Endothelial cell of umbilical vein (primary cell): ENCODE measurements around the gene TAS1R1. TPM values are rescaled to one million over a fixed set of nuclear protein-coding genes. Genes with fewer than 3 reads are reported as not detected.

Experiments used
- BruUV-seq: library from RNA; stranded (reverse); fragments of 400-500 nt; replicated peaks from 2 replicates; lab custom pipeline; 2021; lab: Mats Ljungman, UMichigan
- CTCF ChIA-PET: fragments of 300-600, 350-600 bp; sonication (Branson Sonifier 250); formaldehyde crosslinking; loops from one replicate; lab custom pipeline; 2021; ENCODE audit warnings: antibody characterized with exemption, inconsistent platforms; lab: Charles Lee
- POLR2A ChIA-PET: fragments of 300-600, 350-600 bp; sonication (Branson Sonifier 250); formaldehyde crosslinking; loops from one replicate; lab custom pipeline; 2021; ENCODE audit warnings: antibody characterized with exemption, inconsistent platforms; lab: Charles Lee
- DNase-seq: peaks from one replicate; pipeline ENCODE4 v3.0.0-alpha.2; 2011; ENCODE audit warnings: low read depth, low spot score
- FAIRE-seq: peaks from 2 replicates; lab custom pipeline; 2011; peaks lifted over from hg19 to GRCh38; lab: Jason Lieb, UNC
- H2AFZ ChIP-seq: 2 replicates; pipeline ENCODE4 v1.6.0; 2012; ENCODE audit warnings: low read depth, low read length, control low read depth, inconsistent platforms
- H3K27ac ChIP-seq: 2 replicates; pipeline ENCODE4 v1.5.1; 2011; ENCODE audit warnings: low read depth, mild to moderate bottlenecking, control low read depth, low read length, moderate library complexity; ENCODE audit not compliant: insufficient read depth
- H3K27me3 ChIP-seq, 2 experiments: 2 replicates each; pipeline versions ENCODE4 v1.6.0 to v1.6.1; 2011; ENCODE audit warnings: low read length in 2 of 2, mixed read lengths in 1 of 2; ENCODE audit not compliant: control insufficient read depth in 2 of 2, insufficient read depth in 2 of 2
- H3K36me3 ChIP-seq, 2 experiments: 2 replicates in 1 of 2; 3 replicates in 1 of 2; pipeline ENCODE4 v1.5.1; 2011; ENCODE audit warnings: low read length in 2 of 2, mild to moderate bottlenecking in 1 of 2, moderate library complexity in 1 of 2; ENCODE audit not compliant: control insufficient read depth in 2 of 2, insufficient read depth in 2 of 2; ENCODE audit errors: extremely low read depth in 1 of 2
- H3K4me1 ChIP-seq: 3 replicates; pipeline ENCODE4 v1.5.1; 2011; ENCODE audit warnings: mild to moderate bottlenecking, low read length; ENCODE audit not compliant: control insufficient read depth, insufficient read depth; ENCODE audit errors: extremely low read depth
- H3K4me2 ChIP-seq: 2 replicates; pipeline ENCODE4 v1.6.1; 2011; ENCODE audit warnings: low read length, control low read depth, mixed read lengths; ENCODE audit not compliant: insufficient read depth
- H3K4me3 ChIP-seq, 3 experiments: fragments of 200-600 bp in 1 of 3; sonication (generic), shearing (Covaris generic) in 1 of 3; replicated peaks in 1 of 3; 2 replicates each; pipeline ENCODE4 v1.5.1; 2011 to 2016; ENCODE audit warnings: control low read depth in 3 of 3, low read length in 3 of 3, mild to moderate bottlenecking in 2 of 3, inconsistent platforms in 1 of 3, low read depth in 1 of 3, moderate library complexity in 1 of 3; ENCODE audit not compliant: insufficient read depth in 1 of 3
- H3K79me2 ChIP-seq: 2 replicates; pipeline ENCODE4 v1.6.0; 2012; ENCODE audit warnings: low read length, inconsistent platforms; ENCODE audit not compliant: control insufficient read depth, insufficient read depth
- H3K9ac ChIP-seq: replicated peaks from 2 replicates; pipeline ENCODE3; 2011; ENCODE audit warnings: low read length, control low read depth; ENCODE audit not compliant: insufficient read depth; ENCODE audit errors: extremely low read depth
- H3K9me1 ChIP-seq: replicated peaks from 3 replicates; pipeline ENCODE4 v1.6.0; 2011; ENCODE audit warnings: mild to moderate bottlenecking, low read length; ENCODE audit not compliant: control insufficient read depth, insufficient read depth; ENCODE audit errors: extremely low read depth
- H3K9me3 ChIP-seq: replicated peaks from 2 replicates; pipeline ENCODE4 v1.5.1; 2012; ENCODE audit warnings: low read length, inconsistent platforms; ENCODE audit not compliant: control insufficient read depth, insufficient read depth
- H4K20me1 ChIP-seq: replicated peaks from 2 replicates; pipeline ENCODE3; 2011; ENCODE audit warnings: mild to moderate bottlenecking, low read length; ENCODE audit not compliant: control insufficient read depth, insufficient read depth; ENCODE audit errors: extremely low read depth
- CTCF ChIP-seq, 2 donors: IDR thresholded peaks; 1 replicate in 1 of 2; 2 replicates in 1 of 2; pipeline ENCODE4 v1.5.1; 2011; ENCODE audit warnings: low read length in 2 of 2, mild to moderate bottlenecking in 2 of 2, moderate library complexity in 2 of 2, control low read depth in 1 of 2, inconsistent platforms in 1 of 2, low read depth in 1 of 2; ENCODE audit not compliant: insufficient read depth in 1 of 2; ENCODE audit errors: extremely low read depth in 1 of 2
- EZH2 ChIP-seq: IDR thresholded peaks from 2 replicates; pipeline ENCODE4 v1.6.1; 2012; ENCODE audit warnings: borderline replicate concordance, low read depth, mild to moderate bottlenecking, moderate library complexity, low read length, inconsistent platforms; ENCODE audit not compliant: severe bottlenecking
- FOS ChIP-seq: IDR thresholded peaks from 2 replicates; pipeline ENCODE4 v1.6.1; 2011; ENCODE audit warnings: mild to moderate bottlenecking, low read length, moderate library complexity, borderline replicate concordance; ENCODE audit not compliant: insufficient read depth
- GATA2 ChIP-seq: IDR thresholded peaks from 2 replicates; pipeline ENCODE4 v1.7.0; 2011; ENCODE audit warnings: low read depth, mild to moderate bottlenecking, moderate library complexity, mixed read lengths, low read length; ENCODE audit not compliant: insufficient read length, insufficient read depth
- JUN ChIP-seq: IDR thresholded peaks from 2 replicates; pipeline ENCODE4 v1.6.1; 2011; ENCODE audit warnings: borderline replicate concordance, low read depth; ENCODE audit not compliant: insufficient read length, insufficient read depth
- MAX ChIP-seq: IDR thresholded peaks from 2 replicates; pipeline ENCODE4 v1.6.1; 2011; ENCODE audit not compliant: insufficient read depth, insufficient read length
- MYC ChIP-seq: IDR thresholded peaks from one replicate; pipeline ENCODE4 v1.6.1; 2011; ENCODE audit warnings: mild to moderate bottlenecking, low read depth, low read length
- POLR2A ChIP-seq: IDR thresholded peaks from 2 replicates; pipeline ENCODE4 v1.6.1; 2012; ENCODE audit warnings: low read depth, mild to moderate bottlenecking, control low read depth, low read length
- POLR2AphosphoS5 ChIP-seq: IDR thresholded peaks from 2 replicates; pipeline ENCODE4 v1.6.1; 2012; ENCODE audit warnings: low read depth, mild to moderate bottlenecking, control low read depth, low read length, moderate library complexity; ENCODE audit not compliant: insufficient read depth
- dilution Hi-C: fragments of 300-500 bp; cut with MboI; formaldehyde crosslinking; loops from one replicate; pipeline ENCODE4 v1.15.0; 2019; ENCODE audit warnings: low sequenced_read_pairs; ENCODE audit not compliant: extremely low pct_ligation_motif_present
- intact Hi-C: fragments of 100-400 bp; cut with micrococcal nuclease; formaldehyde crosslinking; loops from one replicate; pipeline ENCODE4 v1.10.0; 2022
- polyA plus RNA-seq, 4 experiments: library from polyadenylated mRNA; depleted of rRNA in 3 of 4; stranded (reverse) in 3 of 4; unstranded in 1 of 4; fragments of >200 nt; gene quantifications; 2 replicates each; pipeline versions ENCODE4 v1.2.1 to v1.2.3, GENCODE V29; 2011 to 2012; ENCODE audit warnings: missing spikeins in 1 of 4
- total RNA-seq: library from RNA; stranded (reverse); gene quantifications from 2 replicates; pipeline ENCODE4 v1.2.3, GENCODE V29; 2021

Gene TAS1R1
- total and polyA plus RNA-seq, 2 donors (not counting 3 experiments of a cell fraction or from before 2014, with no cell fraction given) = not detected

GRCh38 chr1:6594977-6595740 is 40.1 kb downstream of the TAS1R1 start:
- peaks cover 36% of the 10 kb centered on the region for H3K79me2 ChIP-seq
- intact Hi-C loops (no loop called here), dilution Hi-C loops (no loop called here)
- TF ChIP-seq JUN (no peak), GATA2 (no peak), CTCF (IDR thresholded peaks at IDR 0.05; ENCODE audit: extremely low read depth in 1 of 2, insufficient read depth in 1 of 2, low read depth in 1 of 2, low read length in 2 of 2) (no peak), POLR2AphosphoS5 (no peak), FOS (no peak), POLR2A (no peak), EZH2 (no peak), MYC (no peak), MAX (no peak)
- FAIRE-seq (no peak), DNase-seq (no peak)
- no TSS peak for BruUV-seq
- no peak overlapping the region for H3K9ac ChIP-seq
- peaks cover 6 to 45% of the 10 kb centered on the region in 2 experiments for H3K36me3 ChIP-seq
- no peaks in the 10 kb centered on the region for H3K27me3 ChIP-seq
- no peaks in the 10 kb centered on the region for H3K9me3 ChIP-seq
- no peaks in the 10 kb centered on the region for H3K9me1 ChIP-seq
- no peak overlapping the region for H3K4me3 ChIP-seq
- H3K4me1 ChIP-seq = no peaks in the 10 kb centered on the region
- no peaks in the 10 kb centered on the region for H4K20me1 ChIP-seq
- H3K27ac ChIP-seq = no peak overlapping the region
- CTCF ChIA-PET = no interaction called here
- no peak overlapping the region for H3K4me2 ChIP-seq
- no peak overlapping the region for H2AFZ ChIP-seq
- POLR2A ChIA-PET = no interaction called here
